CD14-positive monocyte (primary cell): Measurements from ENCODE around the gene SPIRE1. TPM values are rescaled to one million over a fixed set of nuclear protein-coding genes. Genes with fewer than 3 reads are reported as not detected.

Source experiments
- DNase-seq, 3 donors: peaks; one replicate each; pipeline ENCODE4 v3.0.0-alpha.2; 2011 to 2022
- H2AFZ ChIP-seq: 2 replicates; pipeline ENCODE4 v1.6.0; 2012; ENCODE audit warnings: mild to moderate bottlenecking, low read depth, low read length, inconsistent platforms; ENCODE audit not compliant: insufficient read depth, poor library complexity, severe bottlenecking
- H3K27ac ChIP-seq, 2 donors: 1 replicate in 1 of 2; 2 replicates in 1 of 2; pipeline ENCODE4 v1.5.1; 2012 to 2013; ENCODE audit warnings: low read length in 2 of 2, control low read depth in 1 of 2, inconsistent platforms in 1 of 2, low read depth in 1 of 2, mild to moderate bottlenecking in 1 of 2
- H3K27me3 ChIP-seq, 2 donors: one replicate each; pipeline versions ENCODE4 v1.6.0 to v1.6.1; 2011 to 2013; ENCODE audit warnings: low read length in 2 of 2; ENCODE audit not compliant: control insufficient read depth in 2 of 2, insufficient read depth in 2 of 2
- H3K36me3 ChIP-seq, 2 donors: replicated peaks in 1 of 2; 1 replicate in 1 of 2; 2 replicates in 1 of 2; pipeline versions ENCODE4 v1.5.1 to v1.6.1; 2012 to 2013; ENCODE audit warnings: low read length in 2 of 2, control low read depth in 1 of 2, inconsistent platforms in 1 of 2, mild to moderate bottlenecking in 1 of 2; ENCODE audit not compliant: insufficient read depth in 2 of 2, control insufficient read depth in 1 of 2
- H3K4me1 ChIP-seq, 2 donors: 1 replicate in 1 of 2; 2 replicates in 1 of 2; pipeline versions ENCODE4 v1.5.1 to v1.6.1; 2012 to 2013; ENCODE audit warnings: low read length in 2 of 2, control low read depth in 1 of 2, inconsistent platforms in 1 of 2, mild to moderate bottlenecking in 1 of 2, moderate library complexity in 1 of 2; ENCODE audit not compliant: insufficient read depth in 2 of 2, control insufficient read depth in 1 of 2
- H3K4me2 ChIP-seq: replicated peaks from 2 replicates; pipeline ENCODE3; 2012; ENCODE audit warnings: low read length, moderate library complexity, mild to moderate bottlenecking; ENCODE audit not compliant: poor library complexity, severe bottlenecking; ENCODE audit errors: extremely low read depth
- H3K4me3 ChIP-seq, 3 experiments: fragments of 200-600 bp in 1 of 3; sonication (generic) in 1 of 3; replicated peaks in 1 of 3; 1 replicate in 2 of 3; 2 replicates in 1 of 3; pipeline ENCODE4 v1.5.1; 2011 to 2013; ENCODE audit warnings: low read length in 3 of 3, mild to moderate bottlenecking in 3 of 3, control low read depth in 2 of 3, low read depth in 2 of 3, inconsistent platforms in 1 of 3, moderate library complexity in 1 of 3
- H3K79me2 ChIP-seq: 2 replicates; pipeline ENCODE4 v1.6.0; 2012; ENCODE audit warnings: mild to moderate bottlenecking, control low read depth, inconsistent platforms, low read length, moderate library complexity; ENCODE audit not compliant: insufficient read depth
- H3K9ac ChIP-seq: 2 replicates; pipeline ENCODE4 v1.6.0; 2017; ENCODE audit warnings: low read length, mild to moderate bottlenecking; ENCODE audit not compliant: insufficient read depth, poor library complexity, severe bottlenecking
- H3K9me3 ChIP-seq, 2 donors: replicated peaks in 1 of 2; 1 replicate in 1 of 2; 2 replicates in 1 of 2; pipeline versions ENCODE4 v1.5.1 to v1.6.1; 2012 to 2013; ENCODE audit warnings: low read length in 2 of 2, control low read depth in 1 of 2; ENCODE audit not compliant: control insufficient read depth in 1 of 2, insufficient read depth in 1 of 2
- H4K20me1 ChIP-seq: 2 replicates; pipeline ENCODE4 v1.6.0; 2012; ENCODE audit warnings: mild to moderate bottlenecking, low read length, control low read depth, moderate library complexity; ENCODE audit not compliant: insufficient read depth
- H3K27ac Mint-ChIP-seq, 7 donors: one replicate each; pipeline ENCODE4 v1.8.0; 2020; ENCODE audit warnings: mild to moderate bottlenecking in 7 of 7, mixed read lengths in 7 of 7, moderate library complexity in 6 of 7, inconsistent platforms in 2 of 7
- H3K27me3 Mint-ChIP-seq, 3 donors: one replicate each; pipeline ENCODE4 v1.8.0; 2021 to 2022; ENCODE audit warnings: low read depth in 3 of 3, mild to moderate bottlenecking in 3 of 3, mixed read lengths in 3 of 3, moderate library complexity in 3 of 3, inconsistent platforms in 1 of 3
- H3K36me3 Mint-ChIP-seq, 2 donors: one replicate each; pipeline ENCODE4 v1.8.0; 2020; ENCODE audit warnings: mixed read lengths in 2 of 2, inconsistent platforms in 1 of 2, mild to moderate bottlenecking in 1 of 2
- H3K4me1 Mint-ChIP-seq: one replicate; pipeline ENCODE4 v1.8.0; 2020; ENCODE audit warnings: mild to moderate bottlenecking, mixed read lengths
- H3K4me3 Mint-ChIP-seq, 2 donors: one replicate each; pipeline ENCODE4 v1.8.0; 2020; ENCODE audit warnings: mild to moderate bottlenecking in 2 of 2, mixed read lengths in 2 of 2, moderate library complexity in 1 of 2
- H3K9me3 Mint-ChIP-seq, 7 donors: one replicate each; pipeline ENCODE4 v1.8.0; 2020 to 2022; ENCODE audit warnings: mixed read lengths in 7 of 7, mild to moderate bottlenecking in 6 of 7, moderate library complexity in 6 of 7, inconsistent platforms in 2 of 7
- WGBS: methylation state at CpG from one replicate; pipeline ENCODE4 v1.1.5; 2013; ENCODE audit warnings: missing lambda C conversion rate; ENCODE audit not compliant: insufficient coverage; 5-methylcytosine and 5-hydroxymethylcytosine counted together
- intact Hi-C, 2 donors: fragments of 100-400 bp; cut with micrococcal nuclease; formaldehyde crosslinking; loops; one replicate each; pipeline versions ENCODE4 v1.15.0 to v1.15.1; 2023
- polyA plus RNA-seq, 3 donors: library from polyadenylated mRNA; depleted of rRNA in 1 of 3; unstranded in 2 of 3; stranded (reverse) in 1 of 3; fragments of 300-500 nt in 2 of 3; fragments of >200 nt in 1 of 3; fragmentation: Illumina TruSeq in 2 of 3; gene quantifications; 1 replicate in 2 of 3; 2 replicates in 1 of 3; pipeline ENCODE4 v1.2.3, GENCODE V29; 2012 to 2021
- TF ChIP-seq, protein P1 (sequence below): fragments of 200-600 bp; IDR thresholded peaks from one replicate; pipeline ENCODE4 v1.8.0; 2022; ENCODE audit warnings: antibody characterized with exemption, mild to moderate bottlenecking

Gene SPIRE1
- polyA plus RNA-seq, 3 donors, result 1.7 to 1.9 (median 1.8) TPM

DNA sequence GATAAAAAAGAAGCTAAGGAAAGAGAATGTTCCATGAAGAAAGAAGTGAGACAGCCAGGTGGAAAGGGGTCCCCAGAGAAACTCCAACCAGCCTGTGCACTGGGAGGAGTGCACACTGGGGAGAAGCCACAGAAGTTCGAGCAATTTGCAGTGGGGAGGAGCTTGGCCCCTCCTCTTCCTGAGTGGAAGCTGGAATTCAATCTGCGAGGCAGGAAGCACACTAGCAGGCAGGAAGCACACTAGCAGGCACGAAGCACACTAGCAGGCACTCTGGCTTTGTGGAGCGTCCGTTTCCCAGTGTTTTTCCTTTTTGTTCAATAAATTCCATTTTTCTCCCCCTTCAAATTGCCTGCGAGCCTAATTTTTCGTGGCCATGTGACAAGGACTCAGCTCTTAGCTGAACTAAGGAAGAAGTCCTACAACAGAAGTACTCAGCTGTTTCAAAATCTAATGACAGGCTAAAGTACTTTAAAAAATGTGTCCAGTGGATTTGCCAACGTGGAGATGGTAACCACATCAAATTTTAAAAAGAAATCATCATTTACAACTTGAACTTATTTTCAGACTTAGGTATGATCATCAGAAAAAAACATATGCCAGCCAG is 21.4 kb upstream of the SPIRE1 start:
- Histone ChIP-seq H3K9me3 (no peaks in the 10 kb centered on the region), H3K36me3 (peaks cover 19 to 31% of the 10 kb centered on the region in 2 donors), H3K79me2 (no peaks in the 10 kb centered on the region), H3K9ac (peak overlapping the region; percentile 41), H3K4me2 (peak overlapping the region; percentile 60), H3K27me3 (no peaks in the 10 kb centered on the region), H3K4me3 (peak overlapping the region; percentile 12 to 69 (median 37)), H3K27ac (peak overlapping the region in 1 of 2 donors; percentile 78), H2AFZ (peak overlapping the region; percentile 77), H3K4me1 (peaks cover 7 to 9% of the 10 kb centered on the region in 2 donors), H4K20me1 (no peaks in the 10 kb centered on the region)
- Mint-ChIP-seq H3K9me3 (no peaks in the 10 kb centered on the region), H3K27ac (peak overlapping the region in 5 of 7 donors; percentile 33 to 83 (median 75)), H3K4me1 (peaks cover 10% of the 10 kb centered on the region), H3K4me3 (peak overlapping the region; percentile 66 to 90), H3K27me3 (no peaks in the 10 kb centered on the region), H3K36me3 (peaks cover 13 to 58% of the 10 kb centered on the region in 2 donors)
- intact Hi-C loops, result no loop called here
- DNase-seq, result peak in 1 of 3 donors; percentile 9
- TF ChIP-seq, protein P1, sequence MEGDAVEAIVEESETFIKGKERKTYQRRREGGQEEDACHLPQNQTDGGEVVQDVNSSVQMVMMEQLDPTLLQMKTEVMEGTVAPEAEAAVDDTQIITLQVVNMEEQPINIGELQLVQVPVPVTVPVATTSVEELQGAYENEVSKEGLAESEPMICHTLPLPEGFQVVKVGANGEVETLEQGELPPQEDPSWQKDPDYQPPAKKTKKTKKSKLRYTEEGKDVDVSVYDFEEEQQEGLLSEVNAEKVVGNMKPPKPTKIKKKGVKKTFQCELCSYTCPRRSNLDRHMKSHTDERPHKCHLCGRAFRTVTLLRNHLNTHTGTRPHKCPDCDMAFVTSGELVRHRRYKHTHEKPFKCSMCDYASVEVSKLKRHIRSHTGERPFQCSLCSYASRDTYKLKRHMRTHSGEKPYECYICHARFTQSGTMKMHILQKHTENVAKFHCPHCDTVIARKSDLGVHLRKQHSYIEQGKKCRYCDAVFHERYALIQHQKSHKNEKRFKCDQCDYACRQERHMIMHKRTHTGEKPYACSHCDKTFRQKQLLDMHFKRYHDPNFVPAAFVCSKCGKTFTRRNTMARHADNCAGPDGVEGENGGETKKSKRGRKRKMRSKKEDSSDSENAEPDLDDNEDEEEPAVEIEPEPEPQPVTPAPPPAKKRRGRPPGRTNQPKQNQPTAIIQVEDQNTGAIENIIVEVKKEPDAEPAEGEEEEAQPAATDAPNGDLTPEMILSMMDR, result no peak
- 0% methylated on average over 7 of the region's 8 CpGs for WGBS

GRCh38 chr18:12668041-12668440 is 10.1 kb upstream of the SPIRE1 start:
- Mint-ChIP-seq H3K9me3 (no peaks in the 10 kb centered on the region), H3K4me1 (no peaks in the 10 kb centered on the region), H3K4me3 (no peak overlapping the region), H3K36me3 (peaks cover 3 to 16% of the 10 kb centered on the region in 2 donors), H3K27me3 (peaks cover 0 to 1% (median 0%) of the 10 kb centered on the region in 3 donors), H3K27ac (no peak overlapping the region)
- Histone ChIP-seq H3K36me3 (peaks cover 4 to 9% of the 10 kb centered on the region in 2 donors), H3K9me3 (no peaks in the 10 kb centered on the region), H2AFZ (no peak overlapping the region), H3K9ac (no peak overlapping the region), H3K4me2 (no peak overlapping the region), H3K79me2 (no peaks in the 10 kb centered on the region), H4K20me1 (no peaks in the 10 kb centered on the region), H3K27ac (no peak overlapping the region), H3K4me3 (no peak overlapping the region), H3K27me3 (no peaks in the 10 kb centered on the region), H3K4me1 (no peaks in the 10 kb centered on the region)
- 82% methylated on average over 2 of the region's 5 CpGs for WGBS
- no peak for DNase-seq
- TF ChIP-seq, protein P1, result no peak
- intact Hi-C loops, result no loop called here
